IMR-90 (cell line): ENCODE results near the gene TWIST2. TPM values are rescaled to one million over a fixed set of nuclear protein-coding genes. Genes with fewer than 3 reads are reported as not detected.

ENCODE experiments used
- ATAC-seq: fragments of 200-7000 bp; cut with Tn5 transposase; 2 replicates; pipeline ENCODE4 v1.9.1; 2020; ENCODE audit warnings: low read depth, mild to moderate bottlenecking, moderate library complexity
- BruUV-seq: library from RNA; stranded (reverse); fragments of 400-500 nt; replicated peaks from 2 replicates; lab custom pipeline; 2021; lab: Mats Ljungman, UMichigan
- CTCF ChIA-PET: fragments of 300-600 bp; formaldehyde crosslinking; extraction: SDS; loops from one replicate; lab custom pipeline; 2021; ENCODE audit warnings: antibody characterized with exemption; lab: Yijun Ruan, JAX
- POLR2A ChIA-PET: fragments of 300-600 bp; sonication (Branson Sonifier 250); formaldehyde crosslinking; loops from one replicate; lab custom pipeline; 2022; ENCODE audit warnings: antibody characterized with exemption; ENCODE audit not compliant: unreplicated experiment; lab: Charles Lee
- DNase-seq: peaks from one replicate; pipeline ENCODE4 v3.0.0; 2013
- H2AFZ ChIP-seq: replicated peaks from 2 replicates; pipeline ENCODE3; 2013; ENCODE audit warnings: low read length, mild to moderate bottlenecking; ENCODE audit not compliant: poor library complexity
- H2AK5ac ChIP-seq: 2 replicates; pipeline ENCODE4 v1.6.1; 2013; ENCODE audit warnings: low read depth, low read length, inconsistent platforms
- H2AK9ac ChIP-seq: replicated peaks from 2 replicates; pipeline ENCODE3; 2013; ENCODE audit warnings: mild to moderate bottlenecking, low read depth, low read length, moderate library complexity; ENCODE audit not compliant: poor library complexity
- H2BK120ac ChIP-seq: 2 replicates; pipeline ENCODE4 v1.6.1; 2013; ENCODE audit warnings: low read depth, low read length, inconsistent platforms
- H2BK15ac ChIP-seq: 3 replicates; pipeline ENCODE4 v1.6.1; 2013; ENCODE audit warnings: low read depth, low read length, inconsistent platforms
- H2BK20ac ChIP-seq: 2 replicates; pipeline ENCODE4 v1.6.1; 2013; ENCODE audit warnings: low read depth, mild to moderate bottlenecking, inconsistent platforms, low read length, moderate library complexity
- H2BK5ac ChIP-seq: 2 replicates; pipeline ENCODE4 v1.6.1; 2013; ENCODE audit warnings: mild to moderate bottlenecking, low read depth, low read length, inconsistent platforms; ENCODE audit not compliant: poor library complexity, severe bottlenecking
- H3K14ac ChIP-seq: replicated peaks from 2 replicates; pipeline ENCODE4 v1.6.1; 2013; ENCODE audit warnings: low read depth, low read length, inconsistent platforms
- H3K18ac ChIP-seq: 2 replicates; pipeline ENCODE4 v1.6.1; 2013; ENCODE audit warnings: low read depth, low read length, control low read depth
- H3K23ac ChIP-seq: 2 replicates; pipeline ENCODE4 v1.6.1; 2013; ENCODE audit warnings: low read depth, low read length, inconsistent platforms
- H3K27ac ChIP-seq: 2 replicates; pipeline ENCODE4 v1.5.1; 2013; ENCODE audit warnings: mild to moderate bottlenecking, control low read depth, low read length; ENCODE audit not compliant: insufficient read depth
- H3K27me3 ChIP-seq: 2 replicates; pipeline ENCODE4 v1.6.1; 2013; ENCODE audit warnings: low read length; ENCODE audit not compliant: control insufficient read depth, insufficient read depth
- H3K36me3 ChIP-seq: 2 replicates; pipeline ENCODE4 v1.6.1; 2013; ENCODE audit warnings: low read length, mixed read lengths; ENCODE audit not compliant: control insufficient read depth, insufficient read depth
- H3K4ac ChIP-seq: 2 replicates; pipeline ENCODE4 v1.6.1; 2013; ENCODE audit warnings: low read depth, low read length, inconsistent platforms
- H3K4me1 ChIP-seq: 2 replicates; pipeline ENCODE4 v1.6.1; 2013; ENCODE audit warnings: low read length, mixed read lengths; ENCODE audit not compliant: control insufficient read depth, insufficient read depth
- H3K4me2 ChIP-seq: 2 replicates; pipeline ENCODE4 v1.6.1; 2013; ENCODE audit warnings: low read depth, mild to moderate bottlenecking, control low read depth, low read length, moderate library complexity
- H3K4me3 ChIP-seq: 2 replicates; pipeline ENCODE4 v1.5.1; 2013; ENCODE audit warnings: low read depth, mild to moderate bottlenecking, control low read depth, low read length, moderate library complexity; ENCODE audit not compliant: insufficient read depth
- H3K56ac ChIP-seq: 2 replicates; pipeline ENCODE4 v1.6.1; 2013; ENCODE audit warnings: low read length, inconsistent platforms; ENCODE audit not compliant: insufficient read depth; ENCODE audit errors: extremely low read depth
- H3K79me1 ChIP-seq, 2 experiments: 2 replicates each; pipeline ENCODE4 v1.6.1; 2013; ENCODE audit warnings: low read length in 2 of 2, inconsistent platforms in 1 of 2, low read depth in 1 of 2
- H3K9ac ChIP-seq: 2 replicates; pipeline ENCODE4 v1.6.1; 2013; ENCODE audit warnings: low read depth, low read length, control low read depth
- H3K9me1 ChIP-seq: 2 replicates; pipeline ENCODE4 v1.6.1; 2013; ENCODE audit warnings: low read length, inconsistent platforms; ENCODE audit not compliant: insufficient read depth
- H3K9me3 ChIP-seq: 2 replicates; pipeline ENCODE4 v1.6.1; 2013; ENCODE audit warnings: low read length; ENCODE audit not compliant: control insufficient read depth, insufficient read depth
- H4K20me1 ChIP-seq: 2 replicates; pipeline ENCODE4 v1.6.1; 2013; ENCODE audit warnings: low read length, inconsistent platforms; ENCODE audit not compliant: insufficient read depth
- H4K5ac ChIP-seq: 2 replicates; pipeline ENCODE4 v1.6.1; 2013; ENCODE audit warnings: mild to moderate bottlenecking, low read depth, low read length, control low read depth
- H4K8ac ChIP-seq, 2 experiments: 2 replicates each; pipeline ENCODE4 v1.6.1; 2013; ENCODE audit warnings: low read depth in 2 of 2, low read length in 2 of 2, control low read depth in 1 of 2, inconsistent platforms in 1 of 2
- H4K91ac ChIP-seq: 2 replicates; pipeline ENCODE4 v1.6.1; 2013; ENCODE audit warnings: low read depth, low read length, inconsistent platforms; ENCODE audit not compliant: insufficient read depth
- BHLHE40 ChIP-seq: fragments of 150-350 bp; IDR thresholded peaks from 2 replicates; pipeline ENCODE4 v1.6.1; 2016; ENCODE audit warnings: mild to moderate bottlenecking, low read depth, low read length
- CHD1 ChIP-seq: IDR thresholded peaks from 2 replicates; pipeline ENCODE4 v1.6.1; 2012; ENCODE audit warnings: low read depth, low read length, improper control_type of control experiment
- CTCF ChIP-seq: conservative IDR thresholded peaks from 2 replicates; pipeline ENCODE4 v1.5.1; 2012; ENCODE audit warnings: mild to moderate bottlenecking, low read depth, low read length, improper control_type of control experiment
- ELK1 ChIP-seq: fragments of 150-350 bp; IDR thresholded peaks from 2 replicates; pipeline ENCODE4 v1.6.1; 2016; ENCODE audit warnings: low read depth, mild to moderate bottlenecking, low read length, moderate library complexity, borderline replicate concordance
- FOS ChIP-seq: fragments of 150-350 bp; IDR thresholded peaks from 2 replicates; pipeline ENCODE4 v1.6.1; 2016; ENCODE audit warnings: low read depth, low read length
- MAZ ChIP-seq: IDR thresholded peaks from 2 replicates; pipeline ENCODE4 v1.6.1; 2012; ENCODE audit warnings: low read depth, mild to moderate bottlenecking, low read length, improper control_type of control experiment, moderate library complexity, borderline replicate concordance
- MXI1 ChIP-seq: IDR thresholded peaks from 2 replicates; pipeline ENCODE4 v1.6.1; 2012; ENCODE audit warnings: low read depth, mild to moderate bottlenecking, low read length, moderate library complexity, borderline replicate concordance
- NFE2L2 ChIP-seq: fragments of 150-350 bp; IDR thresholded peaks from 2 replicates; pipeline ENCODE4 v1.6.1; 2016; ENCODE audit warnings: low read depth, mild to moderate bottlenecking, low read length
- POLR2A ChIP-seq: IDR thresholded peaks from 2 replicates; pipeline ENCODE4 v1.6.1; 2012; ENCODE audit warnings: mild to moderate bottlenecking, low read depth, low read length
- RAD21 ChIP-seq: IDR thresholded peaks from 2 replicates; pipeline ENCODE4 v1.6.1; 2012; ENCODE audit warnings: low read length, improper control_type of control experiment
- RCOR1 ChIP-seq: IDR thresholded peaks from 2 replicates; pipeline ENCODE4 v1.6.1; 2012; ENCODE audit warnings: mild to moderate bottlenecking, low read length, improper control_type of control experiment; ENCODE audit not compliant: insufficient replicate concordance
- RFX5 ChIP-seq: IDR thresholded peaks from 2 replicates; pipeline ENCODE4 v1.8.0; 2012; ENCODE audit warnings: low read depth, mild to moderate bottlenecking, low read length, moderate library complexity
- SMC3 ChIP-seq: fragments of 150-350 bp; IDR thresholded peaks from 2 replicates; pipeline ENCODE4 v1.6.1; 2016; ENCODE audit warnings: low read depth, mild to moderate bottlenecking, antibody characterized with exemption, low read length, moderate library complexity
- USF2 ChIP-seq: fragments of 150-350 bp; IDR thresholded peaks from 2 replicates; pipeline ENCODE4 v1.6.1; 2017; ENCODE audit warnings: mild to moderate bottlenecking, antibody characterized with exemption, low read length, low read depth
- WGBS, 2 experiments: methylation state at CpG; one replicate each; pipeline versions ENCODE4 v1.1.5 to v1.1.7; 2013; ENCODE audit warnings: missing lambda C conversion rate in 2 of 2; ENCODE audit not compliant: insufficient read length in 1 of 2; ENCODE audit errors: extremely low coverage in 2 of 2; 5-methylcytosine and 5-hydroxymethylcytosine counted together
- dilution Hi-C: fragments of 300-500 bp; cut with HindIII; formaldehyde crosslinking; loops from one replicate; pipeline ENCODE4 v1.14.3; 2018; ENCODE audit warnings: low sequenced_read_pairs; ENCODE audit not compliant: unreplicated experiment
- in situ Hi-C: fragments of 300-500 bp; cut with MboI; formaldehyde crosslinking; loops from 3 replicates; pipeline ENCODE4 v1.14.3; 2019; ENCODE audit warnings: low sequenced_read_pairs, inconsistent platforms, mixed read lengths
- intact Hi-C: fragments of 100-400 bp; cut with micrococcal nuclease; formaldehyde crosslinking; loops from 2 replicates; pipeline ENCODE4 v1.10.0; 2022
- polyA plus RNA-seq, 3 experiments: library from polyadenylated mRNA; depleted of rRNA; stranded (reverse); fragments of >200 nt; gene quantifications; 2 replicates each; pipeline ENCODE4 v1.2.3, GENCODE V29; 2012; ENCODE audit warnings: low replicate concordance in 1 of 3
- total RNA-seq: library from RNA; depleted of rRNA; stranded (reverse); fragments of >200 nt; gene quantifications from 2 replicates; pipeline ENCODE4 v1.2.3, GENCODE V29; 2012

The TWIST2 gene
- total and polyA plus RNA-seq, 2 of the 4 experiments (the other 2 are of a cell fraction): 9.3 to 33.6 TPM

GRCh38 chr2:238926761-238927611 lies 79.1 kb downstream of the TWIST2 start:
- no peak for DNase-seq
- Histone ChIP-seq H3K27me3 (no peaks in the 10 kb centered on the region; the same call in 1 of the 2 replicates), H2AFZ (no peak overlapping the region), H3K36me3 (no peaks in the 10 kb centered on the region), H4K8ac (no peak overlapping the region), H4K5ac (no peak overlapping the region), H3K4ac (no peak overlapping the region), H3K9ac (no peak overlapping the region), H3K4me1 (0 out of 2 replicates have a peak, but pooled peaks cover 4% of the 10 kb centered on the region), H3K27ac (no peak overlapping the region), H3K9me1 (0 out of 2 replicates have a peak, but pooled peaks cover 5% of the 10 kb centered on the region), H3K9me3 (no peaks in the 10 kb centered on the region), H3K4me2 (no peak overlapping the region), H3K56ac (no peak overlapping the region), H3K23ac (no peak overlapping the region), H2BK20ac (no peak overlapping the region), H2BK120ac (no peak overlapping the region), H2BK5ac (no peak overlapping the region), H3K14ac (no peak overlapping the region), H3K4me3 (no peak overlapping the region), H3K18ac (no peak overlapping the region), H2AK9ac (no peak overlapping the region), H4K91ac (no peak overlapping the region), H2BK15ac (no peak overlapping the region), H2AK5ac (no peak overlapping the region), H3K79me1 (no peaks in the 10 kb centered on the region; a peak in 1 of 4 replicates), H4K20me1 (no peaks in the 10 kb centered on the region)
- 91% methylated on average over 6 of the region's 24 CpGs; no CpG with 5 or more reads in 1 of the 2 experiments for whole genome bisulfite sequencing, 2 experiments
- intact Hi-C loops: no loop called here
- ChIA-PET CTCF (no interaction called here), POLR2A (no interaction called here)
- BruUV-seq: no TSS peak
- dilution Hi-C loops: no loop called here
- no peak for TF ChIP-seq RFX5
- no peak for TF ChIP-seq SMC3
- TF ChIP-seq CHD1: no peak
- TF ChIP-seq RAD21: no peak
- TF ChIP-seq RCOR1: no peak
- no peak for TF ChIP-seq FOS
- TF ChIP-seq ELK1: no peak
- TF ChIP-seq USF2: no peak
- TF ChIP-seq NFE2L2: no peak
- no peak for TF ChIP-seq POLR2A
- TF ChIP-seq MAZ: no peak
- no peak for TF ChIP-seq BHLHE40
- TF ChIP-seq MXI1: no peak
- TF ChIP-seq CTCF: no peak
- no peak for ATAC-seq
- in situ Hi-C loops: no loop called here
